ENCODE measurements around the gene HELZ2.

HELZ2 gene

GRCh38 chr20:63597651-63598478 lies 23.8 kb upstream of the HELZ2 start:
- DNase-seq = no peak

- no peak for DNase-seq
Observed at GRCh38 chr20:63596423-63596822, 22.4 kb upstream of the HELZ2 start.

- DNase-seq = no peak
Observed at GRCh38 chr20:63595416-63596127, 21.5 kb upstream of the HELZ2 start.

GRCh38 chr20:63594043-63594561 lies 20.1 kb upstream of the HELZ2 start:
- DNase-seq = no peak

GRCh38 chr20:63592661-63593060 lies 18.6 kb upstream of the HELZ2 start:
- DNase-seq = no peak

GRCh38 chr20:63591786-63592355 lies 17.8 kb upstream of the HELZ2 start:
- DNase-seq = no peak

- no peak for DNase-seq
Observed at GRCh38 chr20:63591147-63591533, 17.1 kb upstream of the HELZ2 start.

GRCh38 chr20:63590218-63591146 lies 16.4 kb upstream of the HELZ2 start:
- DNase-seq = no peak

GRCh38 chr20:63589261-63590217 lies 15.5 kb upstream of the HELZ2 start:
- DNase-seq = no peak

GRCh38 chr20:63588641-63589041 lies 14.6 kb upstream of the HELZ2 start:
- DNase-seq = no peak

- no peak for DNase-seq
Observed at GRCh38 chr20:63587776-63588591, 13.9 kb upstream of the HELZ2 start.

GRCh38 chr20:63587256-63587655 lies 13.2 kb upstream of the HELZ2 start:
- no peak for DNase-seq

GRCh38 chr20:63586797-63587196 lies 12.8 kb upstream of the HELZ2 start:
- no peak for DNase-seq

- no peak for DNase-seq
Observed at GRCh38 chr20:63585616-63586565, 11.9 kb upstream of the HELZ2 start.

GRCh38 chr20:63582382-63583063 lies 8.5 kb upstream of the HELZ2 start:
- DNase-seq = no peak

- no peak for DNase-seq
Observed at GRCh38 chr20:63580796-63581461, 6.9 kb upstream of the HELZ2 start.

GRCh38 chr20:63579017-63579694 lies 5.1 kb upstream of the HELZ2 start:
- no peak for DNase-seq
